Measurements from ENCODE around the gene SI. TPM values are rescaled to one million over a fixed set of nuclear protein-coding genes. Genes with fewer than 3 reads are reported as not detected.

Gene SI
- polyA plus RNA-seq, 1 donor from 2014 or later: not detected

DNA sequence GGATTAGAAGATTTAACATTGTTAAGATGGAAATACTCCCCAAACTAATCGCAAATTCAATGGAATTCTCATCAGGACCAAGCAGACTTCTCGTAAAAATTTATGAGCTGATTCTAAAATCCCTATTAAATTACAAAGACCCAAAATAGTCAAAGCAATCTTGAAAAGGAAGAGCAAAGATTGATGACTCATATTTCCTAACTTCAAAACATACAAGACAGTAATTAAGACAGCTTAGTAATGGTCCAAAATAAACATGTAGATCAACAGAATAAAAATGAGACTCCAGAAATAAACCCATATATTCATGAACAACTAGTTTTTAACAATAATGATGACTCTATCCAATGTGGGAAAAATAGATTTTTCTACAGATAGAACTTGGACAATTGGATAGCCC is 148.7 kb downstream of the SI start (continued):
- no peak for TF ChIP-seq REST (IDR thresholded peaks at IDR 0.05; ENCODE audit: borderline replicate concordance)

Small RNA genes lying within 50 kb of the gene (small RNA-seq; reads per million reads assigned to genes)
- 0 to 1.2 (median 0) reads per million in 3 experiments for gene RF00019

Other genes with a start within 250 kb of the SI start
- 1.2 and 1.8 TPM in 2 replicates for gene SLITRK3, start 117.9 kb upstream of the SI start, polyA plus RNA-seq

Measured in neural cell (in vitro differentiated cells).